ENCODE results near the gene ALDH3B1.

Gene ALDH3B1

DNA sequence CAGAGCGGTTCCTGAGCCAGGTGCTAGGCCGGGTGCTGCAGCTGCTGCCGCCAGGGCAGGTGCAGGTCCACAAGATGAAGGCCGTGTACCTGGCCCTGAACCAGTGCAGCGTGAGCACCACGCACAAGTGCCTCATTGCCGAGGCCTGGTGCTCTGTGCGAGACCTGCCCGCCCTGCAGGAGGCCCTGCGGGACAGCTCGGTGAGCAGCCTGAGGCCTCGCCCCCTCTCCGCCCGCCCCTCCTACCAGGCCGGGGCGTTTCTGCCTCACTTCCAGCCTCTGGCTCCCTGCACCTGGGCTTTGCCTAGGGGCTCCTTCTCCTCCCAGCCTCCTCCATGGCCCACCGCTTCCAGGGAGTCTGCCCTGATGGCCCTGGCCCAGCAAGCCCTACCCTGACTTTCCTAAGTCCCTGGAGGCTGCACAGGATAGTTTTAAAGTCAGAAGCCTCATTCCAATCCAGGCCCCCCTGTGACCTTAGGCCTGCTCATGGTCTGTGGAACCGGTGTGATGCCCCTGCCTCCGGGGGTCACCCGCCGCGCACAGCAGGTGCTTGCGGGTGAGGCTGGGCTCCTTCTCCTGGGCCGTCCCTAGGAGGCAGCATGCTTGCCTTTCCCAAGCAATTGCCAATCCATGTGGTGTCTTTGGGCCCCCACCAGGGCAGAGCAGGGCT, 34.2 kb downstream of the ALDH3B1 start:
- DNase-seq (ENCODE audit: low read depth in 2 of 2), result no peak

DNA sequence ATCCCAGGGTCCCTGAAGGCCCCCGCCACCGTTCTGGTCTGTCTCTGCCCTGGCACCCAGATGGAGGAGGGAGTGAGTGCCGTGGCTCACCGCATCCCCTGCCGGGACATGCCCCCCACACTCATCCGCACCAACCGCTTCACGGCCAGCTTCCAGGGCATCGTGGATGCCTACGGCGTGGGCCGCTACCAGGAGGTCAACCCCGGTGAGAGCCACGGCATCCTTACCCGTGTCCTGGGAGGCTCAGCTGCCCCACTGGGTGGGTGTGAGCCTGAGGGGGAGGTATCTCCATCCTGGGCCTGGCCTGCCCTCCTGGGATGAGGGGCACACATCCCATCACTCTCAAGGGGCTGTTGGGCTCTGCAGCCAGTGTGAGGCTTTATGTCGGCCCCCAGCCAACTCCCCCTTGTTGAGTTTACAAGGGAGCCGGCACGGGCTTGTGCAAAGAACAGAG, 34.8 kb downstream of the ALDH3B1 start:
- DNase-seq (ENCODE audit: low read depth in 2 of 2), result no peak

DNA sequence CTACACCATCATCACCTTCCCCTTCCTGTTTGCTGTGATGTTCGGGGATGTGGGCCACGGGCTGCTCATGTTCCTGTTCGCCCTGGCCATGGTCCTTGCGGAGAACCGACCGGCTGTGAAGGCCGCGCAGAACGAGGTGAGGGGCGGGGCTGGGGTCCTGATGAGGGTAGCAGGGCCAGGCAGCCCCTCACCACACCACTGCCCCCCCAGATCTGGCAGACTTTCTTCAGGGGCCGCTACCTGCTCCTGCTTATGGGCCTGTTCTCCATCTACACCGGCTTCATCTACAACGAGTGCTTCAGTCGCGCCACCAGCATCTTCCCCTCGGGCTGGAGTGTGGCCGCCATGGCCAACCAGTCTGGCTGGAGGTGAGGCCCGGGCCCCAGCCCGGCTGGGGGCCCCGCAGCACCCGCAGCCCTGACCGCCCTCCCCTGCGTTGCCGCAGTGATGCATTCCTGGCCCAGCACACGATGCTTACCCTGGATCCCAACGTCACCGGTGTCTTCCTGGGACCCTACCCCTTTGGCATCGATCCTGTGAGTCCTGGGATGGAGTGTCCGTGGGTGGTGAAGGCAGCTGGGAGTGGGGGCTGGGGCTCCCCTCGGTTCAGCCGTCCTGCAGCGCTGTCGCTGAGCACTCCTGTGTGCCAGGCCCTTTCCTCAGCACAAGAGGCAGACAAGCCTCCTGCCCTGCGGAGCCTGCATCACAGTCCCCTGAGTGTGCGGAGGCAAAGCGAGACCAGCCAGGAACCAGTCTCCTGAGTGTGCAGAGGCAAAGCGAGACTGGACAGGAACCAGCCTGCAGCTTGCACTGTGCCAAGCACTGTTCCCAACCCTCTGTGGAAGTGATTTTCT, 37.5 kb downstream of the ALDH3B1 start:
- no peak for DNase-seq (ENCODE audit: low read depth in 2 of 2)

DNA sequence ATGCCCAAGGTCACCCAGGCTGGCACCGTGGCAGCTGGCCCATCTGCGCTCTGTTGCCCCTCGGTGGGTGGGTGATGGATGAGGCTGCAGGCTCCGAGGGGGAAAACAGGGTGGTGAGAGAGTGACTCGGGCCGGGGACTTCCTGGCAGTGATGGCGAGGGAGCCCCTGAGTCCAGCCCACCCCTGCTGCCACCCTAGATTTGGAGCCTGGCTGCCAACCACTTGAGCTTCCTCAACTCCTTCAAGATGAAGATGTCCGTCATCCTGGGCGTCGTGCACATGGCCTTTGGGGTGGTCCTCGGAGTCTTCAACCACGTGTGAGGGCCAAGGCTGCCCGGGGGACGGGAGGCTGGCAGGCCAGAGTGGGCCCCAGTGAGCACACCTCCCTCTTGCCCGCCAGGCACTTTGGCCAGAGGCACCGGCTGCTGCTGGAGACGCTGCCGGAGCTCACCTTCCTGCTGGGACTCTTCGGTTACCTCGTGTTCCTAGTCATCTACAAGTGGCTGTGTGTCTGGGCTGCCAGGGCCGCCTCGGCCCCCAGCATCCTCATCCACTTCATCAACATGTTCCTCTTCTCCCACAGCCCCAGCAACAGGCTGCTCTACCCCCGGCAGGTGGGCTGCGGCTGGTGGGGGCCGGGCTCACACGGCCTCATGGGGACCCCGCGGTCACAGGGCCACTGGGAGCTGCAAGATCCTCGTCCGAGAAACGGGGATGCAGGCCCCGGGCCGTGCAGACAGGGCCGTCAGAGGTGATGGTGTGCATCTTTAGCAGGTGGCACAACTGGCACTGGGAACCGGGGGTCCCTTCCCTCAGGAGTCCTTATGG, 38.8 kb downstream of the ALDH3B1 start:
- DNase-seq (ENCODE audit: low read depth in 2 of 2), result no peak

DNA sequence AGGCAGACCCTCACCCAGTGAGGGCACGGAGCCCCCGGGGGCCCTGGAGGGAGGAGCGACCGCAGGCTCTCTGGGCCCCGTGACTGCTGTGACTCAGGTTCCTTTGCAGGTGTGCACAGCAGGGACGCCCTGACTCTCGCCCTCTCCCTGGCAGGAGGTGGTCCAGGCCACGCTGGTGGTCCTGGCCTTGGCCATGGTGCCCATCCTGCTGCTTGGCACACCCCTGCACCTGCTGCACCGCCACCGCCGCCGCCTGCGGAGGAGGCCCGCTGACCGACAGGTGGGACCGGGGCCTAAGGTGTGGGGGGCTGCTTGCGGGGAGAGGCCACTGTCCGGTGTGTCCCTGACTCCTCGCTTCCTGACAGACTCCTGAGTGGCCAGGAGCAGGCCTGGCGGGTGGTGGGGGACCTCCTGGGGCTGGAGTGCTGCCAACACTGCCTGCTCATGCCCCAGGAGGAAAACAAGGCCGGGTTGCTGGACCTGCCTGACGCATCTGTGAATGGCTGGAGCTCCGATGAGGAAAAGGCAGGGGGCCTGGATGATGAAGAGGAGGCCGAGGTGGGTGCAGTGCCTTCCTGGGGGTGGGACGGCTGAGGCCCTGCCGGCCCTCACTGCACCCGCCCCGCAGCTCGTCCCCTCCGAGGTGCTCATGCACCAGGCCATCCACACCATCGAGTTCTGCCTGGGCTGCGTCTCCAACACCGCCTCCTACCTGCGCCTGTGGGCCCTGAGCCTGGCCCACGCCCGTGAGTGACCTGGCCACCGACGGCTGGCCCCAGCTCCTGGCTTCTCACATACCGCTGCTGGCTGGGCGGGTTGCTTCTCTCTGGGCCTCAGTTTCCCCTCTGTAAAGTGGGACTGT, 39.6 kb downstream of the ALDH3B1 start:
- no peak for DNase-seq (ENCODE audit: low read depth in 2 of 2)

DNA sequence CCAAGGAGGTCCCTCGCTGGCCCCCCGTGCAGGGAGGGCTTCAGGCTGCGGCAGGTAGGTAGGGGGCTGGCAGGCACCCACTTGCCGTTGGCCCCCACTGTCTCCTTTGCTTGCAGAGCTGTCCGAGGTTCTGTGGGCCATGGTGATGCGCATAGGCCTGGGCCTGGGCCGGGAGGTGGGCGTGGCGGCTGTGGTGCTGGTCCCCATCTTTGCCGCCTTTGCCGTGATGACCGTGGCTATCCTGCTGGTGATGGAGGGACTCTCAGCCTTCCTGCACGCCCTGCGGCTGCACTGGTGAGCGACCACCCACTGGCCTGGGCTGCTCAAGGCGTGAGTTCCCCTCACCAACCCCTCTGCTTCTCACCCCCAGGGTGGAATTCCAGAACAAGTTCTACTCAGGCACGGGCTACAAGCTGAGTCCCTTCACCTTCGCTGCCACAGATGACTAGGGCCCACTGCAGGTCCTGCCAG, 40.3 kb downstream of the ALDH3B1 start:
- no peak for DNase-seq (ENCODE audit: low read depth in 2 of 2)

DNA sequence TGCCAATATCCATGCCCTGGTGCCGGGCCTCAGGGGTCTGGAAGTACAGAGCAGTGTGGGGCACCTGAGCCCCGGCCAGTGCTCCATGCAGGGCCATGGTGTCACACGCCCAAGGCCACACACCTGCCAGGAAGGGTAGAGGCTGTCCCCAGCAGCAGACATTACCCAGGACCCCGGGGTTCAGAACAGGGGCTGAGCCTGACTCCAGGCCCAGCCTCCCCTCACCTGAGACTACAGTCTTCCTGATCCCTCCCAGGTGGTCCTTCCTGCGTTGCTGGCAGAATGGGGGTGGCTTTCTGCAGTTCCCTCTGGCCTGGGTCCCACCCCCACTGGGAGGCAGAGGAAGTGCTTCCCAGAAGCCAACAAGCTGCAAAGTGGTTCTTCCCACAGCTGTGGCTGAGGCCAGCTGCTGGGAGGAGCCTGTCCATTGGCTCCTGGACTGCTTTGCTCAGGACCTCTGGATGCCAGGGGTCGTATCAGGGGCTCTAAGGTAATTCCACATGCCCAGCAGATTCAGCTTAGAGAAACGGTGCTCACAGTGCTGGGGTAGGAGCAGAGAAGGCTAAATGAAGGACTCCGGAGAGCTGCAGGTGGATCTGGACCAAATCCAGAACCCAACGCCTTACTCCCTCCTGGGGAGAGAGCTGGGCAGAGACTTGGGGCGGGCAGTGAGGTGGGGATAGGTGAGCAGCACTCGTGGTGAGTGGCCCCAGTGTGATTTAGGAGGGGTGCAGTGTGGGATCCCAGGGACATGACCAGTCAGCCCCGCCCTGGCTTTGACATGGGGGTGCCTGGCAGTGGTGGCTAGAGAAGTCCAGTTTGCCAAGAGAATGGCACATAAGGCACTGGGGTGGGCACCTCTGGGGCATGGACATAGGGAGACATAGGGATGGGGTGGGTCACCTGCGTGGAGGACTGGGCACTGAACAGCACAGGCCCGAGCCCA, 41.3 kb downstream of the ALDH3B1 start:
- no peak for DNase-seq (ENCODE audit: low read depth in 2 of 2)

DNA sequence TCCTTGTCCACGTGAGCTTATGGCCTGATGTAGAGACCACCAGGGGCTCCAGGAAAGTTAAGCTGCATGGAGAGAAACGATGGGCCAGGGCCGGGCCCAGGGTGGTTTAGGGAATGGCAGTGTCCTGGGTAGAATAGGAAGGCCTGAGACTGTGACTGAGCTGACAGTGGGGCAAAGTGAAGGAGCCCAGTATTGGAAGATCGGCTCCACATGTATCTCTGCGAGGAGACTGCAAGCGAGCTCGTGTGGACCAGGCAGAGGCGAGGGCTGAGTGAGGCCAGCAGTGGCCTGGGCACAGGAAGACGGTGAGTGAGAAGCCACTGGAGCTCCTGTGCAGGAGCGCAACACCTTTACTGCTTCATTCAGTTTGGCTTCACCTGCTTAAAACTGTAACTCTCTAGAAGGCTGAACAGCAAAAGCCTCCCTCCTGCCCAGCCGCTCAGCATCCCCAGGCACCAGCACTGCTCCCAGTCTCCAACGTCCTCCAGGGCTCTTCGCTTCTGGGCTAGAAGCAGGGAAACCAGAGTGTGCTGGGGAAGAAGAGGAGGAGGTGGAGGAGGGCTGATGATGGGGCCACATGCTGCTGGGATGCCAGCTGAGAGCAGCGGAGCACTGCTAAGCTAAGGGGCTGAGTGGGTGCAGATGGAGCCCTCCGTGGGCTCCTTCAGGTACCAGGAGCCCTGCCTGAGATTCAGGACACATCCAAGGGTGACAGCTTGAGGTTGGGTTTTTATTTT, 42.2 kb downstream of the ALDH3B1 start:
- no peak for DNase-seq (ENCODE audit: low read depth in 2 of 2)

DNA sequence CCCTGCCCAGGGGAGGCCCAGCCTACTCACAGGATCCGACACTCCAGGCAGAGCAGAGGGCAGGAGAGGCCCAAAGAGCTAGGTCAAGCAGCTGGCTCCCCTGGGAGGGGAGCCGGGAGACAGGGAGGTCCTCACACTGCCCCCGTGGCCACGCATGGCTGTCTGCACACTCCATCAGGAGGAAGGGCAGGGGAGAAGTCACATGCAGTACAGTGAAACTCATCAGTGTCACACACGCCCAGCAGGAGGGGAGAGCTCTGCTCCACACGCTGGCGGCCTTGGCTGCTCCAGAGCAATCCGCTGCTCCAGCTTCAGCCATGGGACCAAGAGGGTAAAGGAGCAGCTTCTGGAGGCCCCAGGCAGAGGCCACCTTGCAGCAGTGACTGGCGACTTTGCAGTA, 43.0 kb downstream of the ALDH3B1 start:
- DNase-seq (ENCODE audit: low read depth in 2 of 2), result no peak

DNA sequence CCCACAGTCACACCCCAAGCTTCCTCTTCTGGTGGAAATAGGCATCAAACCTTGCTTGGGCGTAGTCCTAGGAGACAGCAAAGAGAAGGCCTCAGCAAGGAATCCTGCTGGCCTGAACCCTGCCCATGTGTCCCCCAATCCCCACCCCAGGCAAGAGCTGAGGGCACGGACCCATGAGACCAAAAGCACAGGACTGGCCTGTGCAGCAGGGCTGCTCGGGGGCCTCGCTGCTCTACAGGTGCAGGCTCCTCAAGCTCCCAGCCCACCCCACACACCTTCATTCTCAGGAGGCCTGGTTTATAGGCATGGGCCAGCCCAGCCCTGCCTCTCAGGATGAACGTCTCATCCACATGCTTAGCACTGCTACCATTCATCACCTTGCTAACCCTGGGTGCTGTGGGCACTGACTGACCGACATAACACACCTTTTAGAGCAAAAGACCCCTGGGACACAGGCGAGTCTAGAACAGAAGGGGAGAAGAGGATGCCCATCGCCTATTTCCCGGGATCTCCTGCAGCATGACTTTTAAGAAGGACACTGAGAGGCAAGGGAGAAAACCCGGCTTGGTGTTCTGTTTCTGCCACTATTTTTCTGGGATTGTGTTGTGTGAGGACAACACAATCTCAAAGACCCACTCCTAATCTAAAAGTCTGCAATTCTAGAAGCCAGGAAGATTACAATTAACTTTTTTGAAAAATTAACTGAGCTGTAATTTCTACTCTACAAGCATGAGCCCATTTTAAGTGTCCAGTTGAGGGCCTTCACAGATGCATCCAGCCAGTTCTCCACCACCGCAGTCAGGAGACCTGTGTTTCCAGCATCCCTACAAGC, 44.1 kb downstream of the ALDH3B1 start:
- no peak for DNase-seq (ENCODE audit: low read depth in 2 of 2)

DNA sequence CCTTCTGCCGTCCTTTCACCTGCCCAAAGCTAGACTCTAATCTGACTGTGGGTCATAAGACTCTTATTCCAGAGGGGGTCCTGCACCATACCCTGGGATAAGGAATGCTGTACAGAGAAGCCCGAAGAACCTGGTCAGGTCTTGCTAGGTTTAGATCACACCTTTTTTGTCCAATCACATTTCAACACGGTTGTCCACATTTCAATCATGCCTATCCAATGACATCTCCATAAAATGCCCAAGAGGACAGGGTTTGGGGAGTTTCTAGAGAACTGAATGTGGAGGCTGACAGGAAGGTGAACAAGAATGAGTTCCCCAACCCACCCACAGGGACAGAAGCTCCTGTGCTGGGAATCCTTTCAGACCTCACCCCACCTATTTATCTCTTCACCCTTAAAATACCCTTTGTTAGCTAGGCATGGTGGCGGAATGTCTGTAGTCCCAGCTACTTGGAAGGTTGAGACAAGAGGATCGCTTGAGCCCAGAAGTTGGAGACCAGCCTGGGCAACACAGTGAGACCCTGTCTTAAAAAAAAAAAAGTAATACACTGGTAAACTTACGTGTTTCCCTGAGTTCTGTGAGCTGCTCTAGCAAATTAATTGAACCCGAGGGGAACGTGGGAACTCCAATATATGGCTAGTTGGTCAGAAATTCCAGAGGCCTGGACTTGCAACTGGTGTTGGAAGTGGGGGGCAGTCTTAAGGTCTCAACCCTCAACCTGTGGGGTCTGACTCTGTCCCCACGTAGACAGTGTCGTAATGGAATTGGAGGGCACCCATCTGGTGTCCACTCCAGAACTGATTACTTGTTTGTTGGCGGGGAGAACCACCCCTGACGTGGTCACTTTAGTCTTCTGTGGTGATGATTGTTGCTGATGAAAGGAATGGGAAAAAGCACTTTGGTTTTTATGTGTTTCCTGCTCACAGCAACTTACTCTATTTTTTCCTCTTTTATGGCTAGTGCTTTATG, 46.5 kb downstream of the ALDH3B1 start:
- DNase-seq (ENCODE audit: low read depth in 2 of 2), result no peak

DNA sequence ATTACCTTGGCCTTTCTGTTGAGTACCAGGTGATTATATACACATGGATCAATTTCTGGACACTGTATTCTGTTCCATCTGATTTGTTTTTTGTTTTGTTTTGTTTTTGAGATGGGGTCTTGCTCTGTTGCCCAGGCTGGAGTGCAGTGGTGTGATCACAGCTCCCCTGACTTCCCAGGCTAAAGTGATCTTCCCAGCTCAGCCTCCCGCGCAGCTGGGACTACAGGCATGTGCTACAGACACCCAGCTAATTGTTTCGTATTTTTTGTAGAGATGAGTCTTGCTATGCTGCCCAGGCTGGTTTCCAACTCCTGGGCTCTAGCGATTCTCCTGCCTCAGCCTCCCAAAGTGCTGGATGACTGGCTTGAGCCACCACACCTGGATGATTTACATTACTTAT, 47.7 kb downstream of the ALDH3B1 start:
- DNase-seq (ENCODE audit: low read depth in 2 of 2), result no peak

DNA sequence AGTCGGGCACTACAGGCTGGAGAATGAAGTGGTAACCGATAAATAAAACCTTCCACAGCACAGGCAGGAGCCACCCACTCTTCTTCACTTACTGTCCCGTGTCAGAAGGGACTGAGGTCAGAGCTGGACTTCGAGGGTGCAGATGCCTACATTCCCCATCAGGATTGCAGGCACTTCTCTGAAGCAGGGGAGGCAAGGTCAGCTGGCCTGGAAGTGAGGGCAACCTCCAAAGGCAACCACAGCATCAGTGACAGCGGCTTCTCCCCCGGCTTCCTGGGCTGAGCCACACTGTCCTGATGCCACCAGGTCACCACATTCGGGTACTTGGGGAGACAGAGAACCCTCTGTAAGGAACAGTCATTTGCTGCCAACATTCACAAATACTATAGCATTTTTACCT, 51.4 kb downstream of the ALDH3B1 start:
- DNase-seq (ENCODE audit: low read depth in 2 of 2), result no peak

DNA sequence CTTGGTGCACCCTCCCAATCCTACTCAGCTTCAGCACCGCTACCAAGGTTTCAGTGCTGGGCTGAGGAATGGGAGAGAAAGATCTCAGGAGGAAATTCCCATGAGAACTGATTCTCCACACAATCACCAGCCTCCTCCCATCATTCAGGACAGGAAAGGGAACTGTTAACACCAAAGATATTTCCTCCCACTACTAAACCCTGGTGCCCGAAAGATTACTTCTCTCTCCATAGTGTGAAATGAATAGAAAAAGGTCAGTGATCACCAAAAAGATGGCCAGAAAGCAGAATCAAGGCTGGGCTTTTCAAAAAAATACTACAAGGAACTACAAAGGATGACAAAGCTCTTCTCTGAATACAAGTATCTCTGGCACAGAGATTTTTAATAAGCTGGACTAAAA, 54.8 kb downstream of the ALDH3B1 start:
- no peak for DNase-seq (ENCODE audit: low read depth in 2 of 2)

DNA sequence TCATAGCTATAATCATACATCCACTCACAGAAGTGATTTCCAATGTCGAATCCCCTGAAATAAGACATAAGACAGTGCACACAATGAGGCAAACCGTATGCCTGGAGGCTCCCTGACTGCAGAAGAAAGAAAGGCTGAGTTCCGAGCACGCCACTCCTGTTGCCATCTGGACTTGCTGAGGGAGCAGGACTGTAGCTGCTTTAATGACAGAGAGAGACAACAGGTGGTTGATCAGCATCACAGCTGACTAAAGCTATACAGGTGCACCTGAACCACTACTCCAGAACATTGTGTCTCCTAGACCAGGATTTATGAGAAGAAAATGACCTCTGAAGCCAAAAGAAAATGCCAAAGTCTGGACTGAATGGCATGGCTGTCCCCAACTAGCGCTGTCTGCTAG, 55.7 kb downstream of the ALDH3B1 start:
- no peak for DNase-seq (ENCODE audit: low read depth in 2 of 2)

DNA sequence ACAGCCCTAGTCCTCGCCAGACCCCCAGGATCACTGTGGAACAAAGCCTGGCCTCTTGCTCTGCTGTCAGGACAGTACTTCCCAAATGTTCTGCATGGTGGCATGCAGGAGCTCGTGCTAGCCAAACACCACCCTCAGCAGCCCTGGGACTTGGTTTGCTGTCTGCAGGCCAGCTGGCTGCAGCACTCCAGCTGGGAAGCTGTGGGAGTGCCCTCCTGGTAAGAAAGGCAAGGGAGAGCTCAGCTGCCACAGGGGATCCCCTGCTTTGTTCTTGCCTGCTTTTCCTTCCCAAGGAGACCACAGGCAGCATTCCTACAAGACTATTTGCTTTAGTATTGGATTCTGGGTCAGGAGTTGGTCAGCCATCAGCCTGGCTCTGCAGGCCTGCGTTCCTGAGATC, 56.6 kb downstream of the ALDH3B1 start:
- no peak for DNase-seq (ENCODE audit: low read depth in 2 of 2)

DNA sequence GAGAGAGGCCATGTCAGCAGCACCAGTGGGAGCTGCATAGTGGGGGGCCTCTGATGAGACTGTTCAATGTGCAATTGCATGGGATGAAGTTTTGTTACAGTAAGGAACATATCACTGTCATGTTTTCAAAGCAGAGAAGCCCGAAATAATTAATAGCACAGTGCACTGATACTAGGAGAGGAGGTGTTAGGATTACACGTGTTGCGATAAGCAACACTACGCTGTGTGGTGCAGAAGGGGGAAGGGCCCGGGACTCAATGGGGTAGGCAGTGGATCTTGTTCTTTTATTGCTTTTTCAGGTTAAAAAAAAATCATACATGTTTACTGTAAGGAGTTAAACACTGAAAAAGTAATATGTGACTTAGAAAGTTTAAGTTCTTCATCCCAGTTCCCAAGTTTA, 57.9 kb downstream of the ALDH3B1 start:
- no peak for DNase-seq (ENCODE audit: low read depth in 2 of 2)

All from activated CD4-positive, alpha-beta T cell treated with anti-CD3 and anti-CD28 coated beads for 24 hours (primary cell).